GM19463 (cell line): ENCODE data around the gene PRG2.
"Not testable (repeated sequence)": the region's sequence is repeated elsewhere in the genome, so short reads cannot be mapped to it uniquely, and the experiment has no call there.

ENCODE experiments used
- ATAC-seq: cut with Tn5 transposase; IDR thresholded peaks from one replicate; pipeline ENCODE4 v1.9.1; 2021; ENCODE audit warnings: mild to moderate bottlenecking, moderate library complexity; ENCODE audit not compliant: unreplicated experiment

Gene PRG2

GRCh38 chr11:57370251-57370650, 20.2 kb downstream of the PRG2 start:
- ATAC-seq, result no peak

- no peak for ATAC-seq
Observed at GRCh38 chr11:57368845-57369232, 21.6 kb downstream of the PRG2 start.

- no peak for ATAC-seq
Observed at GRCh38 chr11:57368106-57368844, 22.2 kb downstream of the PRG2 start.

- no peak for ATAC-seq
Observed at GRCh38 chr11:57364851-57365660, 25.4 kb downstream of the PRG2 start.

- no peak for ATAC-seq
Observed at GRCh38 chr11:57363131-57364080, 27.0 kb downstream of the PRG2 start.

- no peak for ATAC-seq
Observed at GRCh38 chr11:57361926-57362325, 28.5 kb downstream of the PRG2 start.

- not testable (repeated sequence) for ATAC-seq
Observed at GRCh38 chr11:57361420-57361819, 29.0 kb downstream of the PRG2 start.

- ATAC-seq, result no peak
Observed at GRCh38 chr11:57360991-57361390, 29.5 kb downstream of the PRG2 start.

GRCh38 chr11:57359896-57360690, 30.4 kb downstream of the PRG2 start:
- ATAC-seq, result no peak

- ATAC-seq, result no peak
Observed at GRCh38 chr11:57359396-57359795, 31.1 kb downstream of the PRG2 start.

- no peak for ATAC-seq
Observed at GRCh38 chr11:57358991-57359390, 31.5 kb downstream of the PRG2 start.

- no peak for ATAC-seq
Observed at GRCh38 chr11:57358543-57358961, 31.9 kb downstream of the PRG2 start.

GRCh38 chr11:57357856-57358255, 32.6 kb downstream of the PRG2 start:
- ATAC-seq, result no peak

- ATAC-seq, result no peak
Observed at GRCh38 chr11:57357310-57357709, 33.1 kb downstream of the PRG2 start.

GRCh38 chr11:57356268-57356667, 34.2 kb downstream of the PRG2 start:
- no peak for ATAC-seq

- ATAC-seq, result no peak
Observed at GRCh38 chr11:57354699-57355098, 35.8 kb downstream of the PRG2 start.

GRCh38 chr11:57353852-57354251, 36.6 kb downstream of the PRG2 start:
- ATAC-seq, result no peak

GRCh38 chr11:57353446-57353845, 37.0 kb downstream of the PRG2 start:
- no peak for ATAC-seq

- no peak for ATAC-seq
Observed at GRCh38 chr11:57353036-57353435, 37.4 kb downstream of the PRG2 start.
